ENCODE results near the gene ACTL8. TPM values are rescaled to one million over a fixed set of nuclear protein-coding genes. Genes with fewer than 3 reads are reported as not detected.

ACTL8 gene
- total and polyA plus RNA-seq, 9 donors = 0.18 to 0.80 TPM; not detected in 7

- DNase-seq = no peak
- no peak overlapping the region for H3K4me3 ChIP-seq
- no peaks in the 10 kb centered on the region for H3K36me3 ChIP-seq
- no peaks in the 10 kb centered on the region for H3K4me1 ChIP-seq (ENCODE audit: insufficient read depth)
- H3K9me3 ChIP-seq = no peaks in the 10 kb centered on the region
- intact Hi-C loops (cut with DNase I) = no loop called here
- no peak for TF ChIP-seq POLR2A (IDR thresholded peaks at IDR 0.05)
- no peak for TF ChIP-seq CTCF (IDR thresholded peaks at IDR 0.05)
- no peak for TF ChIP-seq EP300 (IDR thresholded peaks at IDR 0.05)
- 44 to 61% (median 50%) methylated on average over 9 of the region's 9 CpGs for WGBS, 3 donors
- H3K27ac ChIP-seq = no peak overlapping the region
- no peaks in the 10 kb centered on the region for H3K27me3 ChIP-seq
Measured at GRCh38 chr1:17791055-17791390, 35.9 kb downstream of the ACTL8 start.

GRCh38 chr1:17791480-17791879 is 36.3 kb downstream of the ACTL8 start:
- TF ChIP-seq EP300 (IDR thresholded peaks at IDR 0.05) (no peak), POLR2A (IDR thresholded peaks at IDR 0.05) (no peak), CTCF (IDR thresholded peaks at IDR 0.05) (no peak)
- no peaks in the 10 kb centered on the region for H3K27me3 ChIP-seq
- 86 to 89% (median 87%) methylated on average over 7 of the region's 7 CpGs for WGBS, 3 donors
- DNase-seq = no peak
- H3K9me3 ChIP-seq = no peaks in the 10 kb centered on the region
- no peak overlapping the region for H3K27ac ChIP-seq
- intact Hi-C loops (cut with DNase I) = no loop called here
- no peak overlapping the region for H3K4me3 ChIP-seq
- no peaks in the 10 kb centered on the region for H3K36me3 ChIP-seq
- no peaks in the 10 kb centered on the region for H3K4me1 ChIP-seq (ENCODE audit: insufficient read depth)

GRCh38 chr1:17792421-17792820 is 37.3 kb downstream of the ACTL8 start:
- intact Hi-C loops (cut with DNase I) = no loop called here
- 58 to 73% (median 67%) methylated on average over 6 of the region's 6 CpGs for WGBS, 3 donors

GRCh38 chr1:17795081-17795809 is 40.1 kb downstream of the ACTL8 start:
- Histone ChIP-seq H3K4me1 (ENCODE audit: insufficient read depth) (no peaks in the 10 kb centered on the region), H3K4me3 (no peak overlapping the region), H3K9me3 (no peaks in the 10 kb centered on the region), H3K27ac (no peak overlapping the region), H3K36me3 (no peaks in the 10 kb centered on the region), H3K27me3 (no peaks in the 10 kb centered on the region)
- 46 to 51% (median 50%) methylated on average over 15 of the region's 15 CpGs for WGBS, 3 donors
- intact Hi-C loops (cut with DNase I) = no loop called here
- DNase-seq = no peak
- TF ChIP-seq EP300 (IDR thresholded peaks at IDR 0.05) (no peak), CTCF (IDR thresholded peaks at IDR 0.05) (no peak), POLR2A (IDR thresholded peaks at IDR 0.05) (no peak)

More at GRCh38 chr1:17792421-17792820, 37.3 kb downstream of the ACTL8 start:
- no peaks in the 10 kb centered on the region for H3K9me3 ChIP-seq
- H3K27ac ChIP-seq = no peak overlapping the region
- no peak for DNase-seq
- TF ChIP-seq EP300 (IDR thresholded peaks at IDR 0.05) (no peak), POLR2A (IDR thresholded peaks at IDR 0.05) (no peak), CTCF (IDR thresholded peaks at IDR 0.05) (no peak)
- H3K27me3 ChIP-seq = no peaks in the 10 kb centered on the region
- H3K36me3 ChIP-seq = no peaks in the 10 kb centered on the region
- no peaks in the 10 kb centered on the region for H3K4me1 ChIP-seq (ENCODE audit: insufficient read depth)
- H3K4me3 ChIP-seq = no peak overlapping the region

All from ovary (tissue), 9 donors.